Left lung (tissue), 10 donors: Measurements from ENCODE around the gene H2BK1. TPM values are rescaled to one million over a fixed set of nuclear protein-coding genes. Genes with fewer than 3 reads are reported as not detected.

Source experiments
- ATAC-seq: fragments of 200-7000 bp; cut with Tn5 transposase; one replicate; pipeline ENCODE4 v1.9.1; 2020; ENCODE audit warnings: moderate library complexity
- DNase-seq, 4 donors: peaks; one replicate each; pipeline ENCODE4 v3.0.0-alpha.2; 2013 to 2020
- H3K27ac ChIP-seq, 2 donors: fragments of 200-600 bp; sonication (generic) in 1 of 2; one replicate each; pipeline versions ENCODE4 v1.5.0 to v1.8.0; 2020 to 2021
- H3K27me3 ChIP-seq, 2 donors: fragments of 200-600 bp; sonication (generic) in 1 of 2; one replicate each; pipeline versions ENCODE4 v1.5.0 to v1.8.0; 2020 to 2021
- H3K36me3 ChIP-seq, 2 donors: fragments of 200-600 bp; sonication (generic) in 1 of 2; one replicate each; pipeline versions ENCODE4 v1.5.0 to v1.8.0; 2020 to 2021
- H3K4me1 ChIP-seq, 2 donors: fragments of 200-600 bp; one replicate each; pipeline ENCODE4 v1.8.0; 2021
- H3K4me3 ChIP-seq, 2 donors: fragments of 200-600 bp; sonication (generic) in 1 of 2; one replicate each; pipeline versions ENCODE4 v1.5.0 to v1.8.0; 2020 to 2021; ENCODE audit warnings: mild to moderate bottlenecking in 1 of 2
- H3K9me3 ChIP-seq, 2 donors: fragments of 200-600 bp; sonication (generic) in 1 of 2; one replicate each; pipeline versions ENCODE4 v1.5.0 to v1.8.0; 2020 to 2021
- intact Hi-C, 2 donors: fragments of 100-400 bp; cut with DNase I; formaldehyde crosslinking; loops; one replicate each; pipeline versions ENCODE4 v1.11.2 to v1.14.2; 2022
- polyA plus RNA-seq, 6 donors: library from polyadenylated mRNA; unstranded; fragments of 120-200 nt; gene quantifications; one replicate each; pipeline ENCODE4 v1.2.1, GENCODE V29; 2013; ENCODE audit not compliant: insufficient read length in 6 of 6
- total RNA-seq, 2 donors: library from RNA; stranded (reverse); fragmentation: NEBNext Ultra II Directional; extraction: Animal tissue kit (Norgen Biotek cat#: 25700); gene quantifications; one replicate each; pipeline ENCODE4 v1.2.1, GENCODE V29; 2021
- TF ChIP-seq, protein P1 (sequence below), 2 donors: fragments of 200-600 bp; sonication (generic) in 1 of 2; IDR thresholded peaks; one replicate each; pipeline versions ENCODE4 v1.5.0 to v1.8.0; 2021; ENCODE audit warnings: antibody characterized with exemption in 2 of 2
- donor health status: DM: no; HTN: yes; CAD: no.
- donor health status: DM: no; HTN: no; CAD: no.

H2BK1 gene
- total and polyA plus RNA-seq, 8 donors = not detected

DNA sequence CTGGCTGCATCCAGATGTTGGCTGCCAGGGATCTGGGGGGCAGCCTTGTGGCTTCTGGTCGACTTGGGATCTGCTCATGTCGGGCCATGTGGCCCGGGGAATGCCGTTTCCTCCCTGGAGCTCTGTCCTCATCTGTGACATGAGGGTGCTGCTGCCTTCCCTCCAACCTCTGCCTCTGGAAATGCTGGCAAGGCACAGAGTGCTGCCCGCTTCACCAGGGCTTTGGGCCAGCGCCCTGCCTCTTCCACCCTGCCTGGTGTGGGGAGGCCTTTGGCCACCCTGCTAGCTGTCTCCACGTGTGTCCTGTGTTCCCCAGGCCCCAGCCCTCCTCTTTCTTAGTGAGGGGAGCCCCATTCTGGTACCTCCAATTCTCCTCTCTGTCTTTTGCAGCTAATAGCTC, 44.0 kb upstream of the H2BK1 start:
- Histone ChIP-seq H3K36me3 (no peaks in the 10 kb centered on the region), H3K27ac (no peak overlapping the region), H3K27me3 (peaks cover 0 to 59% of the 10 kb centered on the region in 2 donors), H3K9me3 (no peaks in the 10 kb centered on the region), H3K4me3 (no peak overlapping the region), H3K4me1 (peaks cover 10 to 31% of the 10 kb centered on the region in 2 donors)
- ATAC-seq = no peak
- peak in 1 of 4 donors; percentile 66 for DNase-seq
- TF ChIP-seq, protein P1, sequence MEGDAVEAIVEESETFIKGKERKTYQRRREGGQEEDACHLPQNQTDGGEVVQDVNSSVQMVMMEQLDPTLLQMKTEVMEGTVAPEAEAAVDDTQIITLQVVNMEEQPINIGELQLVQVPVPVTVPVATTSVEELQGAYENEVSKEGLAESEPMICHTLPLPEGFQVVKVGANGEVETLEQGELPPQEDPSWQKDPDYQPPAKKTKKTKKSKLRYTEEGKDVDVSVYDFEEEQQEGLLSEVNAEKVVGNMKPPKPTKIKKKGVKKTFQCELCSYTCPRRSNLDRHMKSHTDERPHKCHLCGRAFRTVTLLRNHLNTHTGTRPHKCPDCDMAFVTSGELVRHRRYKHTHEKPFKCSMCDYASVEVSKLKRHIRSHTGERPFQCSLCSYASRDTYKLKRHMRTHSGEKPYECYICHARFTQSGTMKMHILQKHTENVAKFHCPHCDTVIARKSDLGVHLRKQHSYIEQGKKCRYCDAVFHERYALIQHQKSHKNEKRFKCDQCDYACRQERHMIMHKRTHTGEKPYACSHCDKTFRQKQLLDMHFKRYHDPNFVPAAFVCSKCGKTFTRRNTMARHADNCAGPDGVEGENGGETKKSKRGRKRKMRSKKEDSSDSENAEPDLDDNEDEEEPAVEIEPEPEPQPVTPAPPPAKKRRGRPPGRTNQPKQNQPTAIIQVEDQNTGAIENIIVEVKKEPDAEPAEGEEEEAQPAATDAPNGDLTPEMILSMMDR (IDR thresholded peaks at IDR 0.05) = no peak
- intact Hi-C loops = no loop called here

DNA sequence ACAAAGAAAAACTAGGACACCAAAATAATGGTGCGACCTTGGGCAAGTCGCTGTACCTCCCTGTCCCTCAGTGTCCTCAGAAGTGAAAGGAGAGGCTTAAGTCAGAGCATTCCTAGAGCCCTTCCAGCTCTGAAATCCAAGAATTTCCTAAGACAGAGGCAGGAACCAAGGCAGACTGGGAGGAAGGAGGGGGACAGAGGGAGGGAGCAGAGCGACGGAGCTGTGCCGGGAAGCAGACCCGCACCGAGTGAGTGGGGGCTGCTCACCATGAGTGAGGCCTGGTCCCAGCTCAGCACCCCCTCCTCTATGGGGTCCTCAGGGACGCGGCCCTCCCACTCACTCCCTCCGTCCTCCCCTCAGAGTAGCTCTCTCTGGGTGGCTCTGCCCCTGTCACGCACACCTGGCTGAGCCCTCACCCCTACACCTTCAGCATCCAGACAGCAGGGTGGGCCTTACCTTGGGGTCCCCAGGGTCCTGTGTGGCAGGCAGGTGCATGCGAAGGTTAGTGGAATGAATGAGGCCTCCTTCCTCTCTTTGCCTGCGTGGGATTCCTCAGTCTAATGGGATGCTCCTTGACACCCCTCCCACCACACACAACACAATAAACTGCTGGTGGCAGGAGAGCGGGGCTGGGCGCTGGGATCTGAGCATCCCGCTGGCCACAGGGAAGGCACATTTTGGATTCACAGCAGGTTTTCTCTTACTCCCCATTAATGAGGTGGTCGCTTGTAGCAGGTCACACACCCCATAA, 42.8 kb upstream of the H2BK1 start:
- no peak for ATAC-seq
- intact Hi-C loops = no loop called here
- peak overlapping the region in 1 of 2 donors; percentile 90 for H3K27ac ChIP-seq

DNA sequence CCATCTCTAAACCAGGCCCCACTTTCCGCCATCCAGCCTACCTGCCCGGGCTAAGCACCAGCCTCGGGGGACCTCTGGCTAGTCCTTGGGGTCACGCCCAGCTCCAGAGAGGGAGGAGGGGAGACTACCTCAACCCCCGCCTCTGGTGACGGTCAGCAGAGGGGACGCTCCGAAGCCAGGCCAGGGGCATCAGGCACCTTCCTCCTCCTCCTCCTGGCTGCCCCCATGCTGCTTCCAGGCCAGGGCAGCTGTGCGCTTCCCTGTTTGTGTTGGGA, 42.2 kb upstream of the H2BK1 start:
- ATAC-seq (no peak), DNase-seq (peak in 1 of 4 donors; percentile 72)
- Histone ChIP-seq H3K9me3 (no peaks in the 10 kb centered on the region), H3K27me3 (peaks cover 0 to 77% of the 10 kb centered on the region in 2 donors), H3K27ac (peak overlapping the region in 1 of 2 donors; percentile 90), H3K36me3 (no peaks in the 10 kb centered on the region), H3K4me3 (peak overlapping the region; percentile 46 to 53), H3K4me1 (peaks cover 10 to 49% of the 10 kb centered on the region in 2 donors)
- intact Hi-C loops = no loop called here
- TF ChIP-seq, protein P1 (IDR thresholded peaks at IDR 0.05) = no peak

More for the DNA sequence above, 42.8 kb upstream of the H2BK1 start:
- TF ChIP-seq, protein P1 (IDR thresholded peaks at IDR 0.05) = no peak
- Histone ChIP-seq H3K4me1 (peaks cover 10 to 43% of the 10 kb centered on the region in 2 donors), H3K36me3 (no peaks in the 10 kb centered on the region), H3K4me3 (no peak overlapping the region), H3K27me3 (peaks cover 0 to 71% of the 10 kb centered on the region in 2 donors), H3K9me3 (no peaks in the 10 kb centered on the region)
- peak in 1 of 4 donors; percentile 34 for DNase-seq

DNA sequence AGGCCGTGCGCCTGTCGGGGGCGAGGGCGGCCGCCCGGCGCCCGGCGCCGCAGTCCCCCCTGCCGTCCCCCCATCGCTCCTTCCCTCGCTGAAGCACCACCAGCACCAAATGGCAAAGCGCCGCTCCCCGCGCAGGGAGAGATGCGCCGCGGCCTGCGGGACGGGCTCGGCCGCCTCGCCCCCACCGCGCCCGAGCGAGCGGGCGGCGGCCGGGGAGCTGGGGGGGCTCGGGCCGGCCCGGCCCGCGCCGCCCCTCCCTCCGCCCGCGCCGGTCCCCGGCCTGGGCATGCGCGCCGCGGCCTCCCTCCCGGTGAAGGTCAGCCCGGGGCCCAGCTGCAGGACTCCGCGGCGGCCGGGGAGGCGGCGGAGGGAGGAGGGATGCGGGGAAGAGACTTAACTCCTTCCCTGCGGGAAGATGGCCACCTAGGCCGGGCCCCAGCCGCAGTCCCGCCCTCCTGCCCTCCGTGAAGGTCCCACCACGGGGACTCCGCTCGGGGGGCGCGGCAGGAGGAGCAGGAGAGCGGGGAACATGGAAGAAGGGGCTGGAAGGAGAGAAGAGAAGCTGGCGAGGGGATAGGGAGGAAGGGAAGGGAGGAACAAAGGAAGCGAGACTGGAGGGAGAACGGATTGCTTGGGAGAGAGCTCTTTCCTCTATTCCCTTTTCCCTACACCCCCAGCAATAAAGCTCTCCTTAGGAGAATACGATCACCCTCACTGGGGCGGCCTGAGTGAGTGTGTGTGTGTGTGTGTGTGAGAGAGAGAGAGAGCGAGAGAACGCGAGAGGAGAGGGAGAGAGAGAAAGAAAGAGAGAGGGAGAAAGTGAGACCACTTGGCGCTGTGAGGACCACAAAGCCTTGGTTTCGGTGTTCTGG, 41.6 kb upstream of the H2BK1 start:
- TF ChIP-seq, protein P1 (IDR thresholded peaks at IDR 0.05) = no peak
- Histone ChIP-seq H3K4me3 (peak overlapping the region; percentile 46 to 53), H3K9me3 (no peaks in the 10 kb centered on the region), H3K27ac (peak overlapping the region; percentile 61 to 90), H3K27me3 (peaks cover 0 to 83% of the 10 kb centered on the region in 2 donors), H3K36me3 (no peaks in the 10 kb centered on the region), H3K4me1 (peaks cover 10 to 55% of the 10 kb centered on the region in 2 donors)
- DNase-seq (peak; percentile 67 to 88 (median 84)), ATAC-seq (peak; percentile 62)
- intact Hi-C loops = no loop called here

DNA sequence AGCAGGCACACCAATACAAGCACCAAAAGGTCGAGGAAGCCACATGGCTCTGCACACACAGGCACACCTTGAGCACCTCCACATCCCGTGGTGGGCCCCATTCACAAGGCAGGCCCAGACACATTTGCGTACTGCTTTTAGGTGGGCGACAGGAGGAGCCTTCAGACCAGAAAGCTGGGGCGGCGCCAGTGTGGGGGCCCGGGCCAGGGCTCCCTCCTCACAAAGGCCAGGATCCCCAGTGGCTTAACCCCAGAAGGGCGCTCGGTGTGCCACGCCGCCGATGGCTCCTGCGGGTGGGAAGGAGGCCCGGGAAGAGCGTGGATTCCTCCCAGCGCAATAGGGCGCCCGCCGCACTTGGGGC, 41.0 kb upstream of the H2BK1 start:
- H3K27ac ChIP-seq = peak overlapping the region; percentile 58 to 59
- H3K9me3 ChIP-seq = no peaks in the 10 kb centered on the region
- TF ChIP-seq, protein P1 (IDR thresholded peaks at IDR 0.05) = no peak
- peak overlapping the region; percentile 38 to 46 for H3K4me3 ChIP-seq
- H3K4me1 ChIP-seq = peaks cover 10 to 61% of the 10 kb centered on the region in 2 donors
- intact Hi-C loops = no loop called here
- peaks cover 0 to 89% of the 10 kb centered on the region in 2 donors for H3K27me3 ChIP-seq
- ATAC-seq (no peak), DNase-seq (peak in 1 of 4 donors; percentile 50)
- H3K36me3 ChIP-seq = no peaks in the 10 kb centered on the region
